ENCODE results near the gene PCGF3.

DNA sequence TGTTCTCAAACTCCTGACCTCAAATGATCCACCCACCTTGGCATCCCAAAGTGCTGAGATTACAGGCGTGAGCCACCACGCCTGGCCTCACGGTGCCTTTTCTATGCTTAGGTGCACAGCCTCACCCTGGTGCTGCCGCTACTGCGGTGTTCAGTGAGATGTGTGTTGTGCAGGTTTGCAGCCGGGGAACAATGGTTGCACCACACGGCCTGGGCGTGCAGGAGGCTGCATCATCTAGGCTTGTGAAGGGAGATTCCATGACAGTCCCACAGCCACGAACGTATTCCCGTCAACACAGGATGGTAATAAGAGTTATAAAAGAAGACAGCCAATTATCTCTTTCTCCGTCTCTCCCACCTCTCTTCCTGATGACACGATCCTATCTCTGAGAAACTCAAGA is 98.3 kb downstream of the PCGF3 start:
- TF ChIP-seq, protein P1, sequence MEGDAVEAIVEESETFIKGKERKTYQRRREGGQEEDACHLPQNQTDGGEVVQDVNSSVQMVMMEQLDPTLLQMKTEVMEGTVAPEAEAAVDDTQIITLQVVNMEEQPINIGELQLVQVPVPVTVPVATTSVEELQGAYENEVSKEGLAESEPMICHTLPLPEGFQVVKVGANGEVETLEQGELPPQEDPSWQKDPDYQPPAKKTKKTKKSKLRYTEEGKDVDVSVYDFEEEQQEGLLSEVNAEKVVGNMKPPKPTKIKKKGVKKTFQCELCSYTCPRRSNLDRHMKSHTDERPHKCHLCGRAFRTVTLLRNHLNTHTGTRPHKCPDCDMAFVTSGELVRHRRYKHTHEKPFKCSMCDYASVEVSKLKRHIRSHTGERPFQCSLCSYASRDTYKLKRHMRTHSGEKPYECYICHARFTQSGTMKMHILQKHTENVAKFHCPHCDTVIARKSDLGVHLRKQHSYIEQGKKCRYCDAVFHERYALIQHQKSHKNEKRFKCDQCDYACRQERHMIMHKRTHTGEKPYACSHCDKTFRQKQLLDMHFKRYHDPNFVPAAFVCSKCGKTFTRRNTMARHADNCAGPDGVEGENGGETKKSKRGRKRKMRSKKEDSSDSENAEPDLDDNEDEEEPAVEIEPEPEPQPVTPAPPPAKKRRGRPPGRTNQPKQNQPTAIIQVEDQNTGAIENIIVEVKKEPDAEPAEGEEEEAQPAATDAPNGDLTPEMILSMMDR (IDR thresholded peaks at IDR 0.05) = no peak
- TF ChIP-seq POLR2A (IDR thresholded peaks at IDR 0.05) (no peak), POLR2AphosphoS5 (IDR thresholded peaks at IDR 0.05) (no peak)

All from prostate gland (tissue), 2 donors.